Activated CD8-positive, alpha-beta memory T cell treated with anti-CD3 and anti-CD28 coated beads, Interleukin-2, amount 10 ng/mL, durations not matched to agents 7 days and 5 days (primary cell): ENCODE measurements around the gene UGT3A1. TPM values are rescaled to one million over a fixed set of nuclear protein-coding genes. Genes with fewer than 3 reads are reported as not detected.
"Not testable (repeated sequence)": the region's sequence is repeated elsewhere in the genome, so short reads cannot be mapped to it uniquely, and the experiment has no call there.

ENCODE experiments used
- ATAC-seq: fragments of 150-1000 bp; cut with Tn5 transposase; one replicate; pipeline ENCODE4 v1.10.0; 2021; ENCODE audit warnings: moderate library complexity
- CTCF ChIA-PET: fragments of 350-600 bp; sonication (Branson Sonifier 250); formaldehyde crosslinking; loops from one replicate; lab custom pipeline; 2021; ENCODE audit warnings: antibody characterized with exemption; lab: Charles Lee
- DNase-seq: peaks from one replicate; pipeline ENCODE4 v3.0.0-alpha.2; 2020
- H3K27ac Mint-ChIP-seq: one replicate; pipeline ENCODE4 v1.8.0; 2021; ENCODE audit warnings: mild to moderate bottlenecking, mixed read lengths
- H3K27me3 Mint-ChIP-seq: one replicate; pipeline ENCODE4 v1.8.0; 2021; ENCODE audit warnings: mixed read lengths
- H3K36me3 Mint-ChIP-seq: one replicate; pipeline ENCODE4 v1.8.0; 2021; ENCODE audit warnings: mild to moderate bottlenecking, mixed read lengths
- H3K4me1 Mint-ChIP-seq: one replicate; pipeline ENCODE4 v1.8.0; 2021; ENCODE audit warnings: mixed read lengths
- H3K4me3 Mint-ChIP-seq: one replicate; pipeline ENCODE4 v1.8.0; 2021; ENCODE audit warnings: mild to moderate bottlenecking, moderate library complexity, mixed read lengths
- H3K9me3 Mint-ChIP-seq: one replicate; pipeline ENCODE4 v1.8.0; 2022; ENCODE audit warnings: low read depth, mixed read lengths
- total RNA-seq, 2 experiments: library from RNA; stranded (reverse); gene quantifications; one replicate each; pipeline ENCODE4 v1.2.3, GENCODE V29; 2021

UGT3A1 gene, protein sequence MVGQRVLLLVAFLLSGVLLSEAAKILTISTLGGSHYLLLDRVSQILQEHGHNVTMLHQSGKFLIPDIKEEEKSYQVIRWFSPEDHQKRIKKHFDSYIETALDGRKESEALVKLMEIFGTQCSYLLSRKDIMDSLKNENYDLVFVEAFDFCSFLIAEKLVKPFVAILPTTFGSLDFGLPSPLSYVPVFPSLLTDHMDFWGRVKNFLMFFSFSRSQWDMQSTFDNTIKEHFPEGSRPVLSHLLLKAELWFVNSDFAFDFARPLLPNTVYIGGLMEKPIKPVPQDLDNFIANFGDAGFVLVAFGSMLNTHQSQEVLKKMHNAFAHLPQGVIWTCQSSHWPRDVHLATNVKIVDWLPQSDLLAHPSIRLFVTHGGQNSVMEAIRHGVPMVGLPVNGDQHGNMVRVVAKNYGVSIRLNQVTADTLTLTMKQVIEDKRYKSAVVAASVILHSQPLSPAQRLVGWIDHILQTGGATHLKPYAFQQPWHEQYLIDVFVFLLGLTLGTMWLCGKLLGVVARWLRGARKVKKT
- total RNA-seq, result not detected

DNA sequence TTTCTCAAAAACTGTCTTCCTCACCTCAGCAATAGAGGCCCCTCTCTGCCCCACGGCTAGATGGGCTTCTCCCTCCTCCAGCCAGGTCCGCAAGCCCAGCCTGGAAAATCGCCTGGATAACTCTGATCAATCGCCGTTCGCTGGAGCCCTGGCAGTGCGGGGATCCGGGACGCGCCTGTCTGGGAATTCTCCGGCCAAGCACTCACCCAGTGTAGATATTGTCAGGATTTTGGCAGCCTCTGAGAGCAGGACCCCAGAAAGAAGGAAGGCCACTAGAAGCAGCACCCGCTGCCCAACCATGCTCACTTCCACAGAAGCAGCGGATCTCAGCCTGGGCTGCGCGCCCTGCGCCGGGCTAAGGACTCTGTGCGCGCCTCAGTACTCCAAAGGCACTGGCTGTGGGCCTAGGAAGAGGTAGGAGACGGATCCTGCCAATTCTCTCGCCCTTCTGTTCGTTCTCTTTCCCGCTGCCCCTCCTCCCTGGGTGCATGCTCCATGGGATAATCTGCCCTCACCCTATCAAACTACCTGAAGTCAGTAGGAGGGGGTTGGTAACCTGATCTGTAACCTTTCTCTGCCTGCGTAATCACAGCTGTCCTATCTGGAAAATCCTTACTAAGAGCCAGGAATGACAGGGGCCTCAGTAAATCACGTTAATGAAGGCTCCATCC lies at the start of gene UGT3A1:
Gene UGT3A1 (minus strand): TSS at position 450 of the 671 bp plus-strand sequence. CDS start 150 bp downstream, at position 300.
- no peak for DNase-seq
- Mint-ChIP-seq H3K9me3 (no peaks in the 10 kb centered on the region), H3K36me3 (no peaks in the 10 kb centered on the region), H3K27ac (no peak within 1 kb of the TSS), H3K27me3 (peaks cover 34% of the 10 kb centered on the region), H3K4me1 (no peaks in the 10 kb centered on the region), H3K4me3 (no peak within 1 kb of the TSS)
- no peak for ATAC-seq
- CTCF ChIA-PET, result no interaction called here

DNA sequence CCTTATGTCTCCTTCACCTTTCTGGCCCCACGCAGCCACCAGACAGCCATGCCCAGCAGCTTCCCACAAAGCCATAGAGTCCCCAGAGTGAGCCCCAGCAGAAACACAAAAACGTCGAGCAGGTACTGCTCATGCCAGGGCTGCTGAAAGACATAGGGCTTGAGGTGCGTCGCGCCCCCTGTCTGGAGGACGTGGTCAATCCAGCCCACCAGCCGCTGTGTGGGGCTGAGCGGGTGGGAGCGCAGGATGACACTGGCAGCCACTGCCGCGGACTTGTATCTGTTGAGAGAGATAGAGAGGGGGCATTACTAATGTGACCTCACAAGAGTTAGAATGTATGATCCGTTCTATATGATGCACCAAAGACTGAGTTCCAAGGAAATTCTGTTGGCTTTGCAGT lies 44.5 kb upstream of the UGT3A1 start:
- CTCF ChIA-PET, result no interaction called here
- H3K36me3 Mint-ChIP-seq, result no peaks in the 10 kb centered on the region

DNA sequence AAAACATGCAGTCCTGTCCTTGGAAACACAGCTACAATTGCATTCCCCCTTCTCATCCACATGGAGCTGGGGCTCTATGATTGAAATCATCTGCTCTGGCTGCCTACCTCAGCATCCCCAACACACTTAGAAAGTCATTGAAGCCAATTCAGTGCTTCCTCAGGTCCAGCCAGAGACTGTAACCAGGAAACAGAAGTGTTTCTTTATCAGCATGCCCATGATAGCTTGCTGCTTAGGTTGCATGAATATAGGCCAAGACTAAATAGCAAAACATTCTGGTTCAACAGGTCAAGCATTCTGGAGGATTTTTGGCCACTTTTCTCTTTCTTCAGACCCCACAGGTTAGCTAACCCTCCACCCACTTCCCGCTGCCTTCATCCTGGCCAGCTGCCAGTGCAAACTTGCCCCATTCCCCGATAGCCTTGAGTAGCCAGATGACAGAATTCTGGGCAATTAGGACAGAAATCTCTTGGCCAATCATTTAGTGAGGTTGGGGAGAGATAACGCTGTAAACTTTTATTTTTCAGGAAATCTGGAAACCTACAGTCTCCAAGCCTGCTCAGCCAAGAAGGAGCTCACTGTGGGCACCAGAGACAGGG lies 43.4 kb upstream of the UGT3A1 start:
- H3K27ac Mint-ChIP-seq, H3K4me1 Mint-ChIP-seq, CTCF ChIA-PET, H3K27me3 Mint-ChIP-seq, ATAC-seq, H3K9me3 Mint-ChIP-seq, H3K36me3 Mint-ChIP-seq, H3K4me3 Mint-ChIP-seq, DNase-seq: not testable (repeated sequence)

More for the DNA sequence above, 44.5 kb upstream of the UGT3A1 start:
- DNase-seq, result no peak
- Mint-ChIP-seq H3K4me1 (no peaks in the 10 kb centered on the region), H3K9me3 (no peaks in the 10 kb centered on the region), H3K27me3 (peaks cover 8% of the 10 kb centered on the region), H3K27ac (no peak overlapping the region), H3K4me3 (no peak overlapping the region)
- ATAC-seq, result no peak

DNA sequence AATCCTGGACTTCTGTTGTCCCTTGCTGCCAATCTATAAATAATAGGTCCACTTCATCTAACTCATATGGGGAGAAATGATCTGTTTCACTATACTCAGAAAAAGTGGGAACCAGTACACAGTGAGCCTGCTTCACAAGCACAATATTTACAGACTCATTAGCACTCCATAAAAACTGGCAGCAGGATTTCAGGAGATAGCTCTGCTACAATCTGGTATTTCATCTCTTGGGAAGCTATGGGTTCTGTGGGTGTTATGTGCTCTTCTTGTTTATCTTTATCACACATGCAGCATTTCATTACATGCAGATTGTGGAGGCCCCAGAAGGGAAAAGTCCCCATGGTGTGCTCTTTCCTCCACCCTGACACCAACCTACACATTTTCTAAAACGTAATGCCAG lies 42.3 kb upstream of the UGT3A1 start:
- DNase-seq, result no peak
- CTCF ChIA-PET, result no interaction called here

DNA sequence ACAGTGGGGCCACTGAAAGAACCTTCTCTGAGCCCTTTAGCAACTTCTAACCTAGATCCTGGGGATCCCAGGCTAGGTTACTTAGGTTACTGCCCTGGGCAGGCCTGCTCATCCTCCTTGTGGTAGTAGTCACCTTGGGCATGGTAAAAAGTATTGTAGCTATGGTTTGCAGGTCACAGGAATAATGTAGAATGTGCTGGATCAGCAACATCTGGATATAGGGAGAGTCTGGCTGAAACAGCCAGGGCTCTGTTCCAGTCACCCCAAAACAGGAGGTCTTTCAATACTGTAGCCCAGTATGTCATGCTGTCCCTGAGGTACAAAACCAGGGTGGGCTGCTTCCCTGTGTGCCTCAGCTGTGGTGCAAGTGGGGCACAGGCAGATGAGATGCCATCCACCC lies 41.9 kb upstream of the UGT3A1 start:
- ATAC-seq, result no peak
- CTCF ChIA-PET, result no interaction called here
- Mint-ChIP-seq H3K27ac (no peak overlapping the region), H3K36me3 (no peaks in the 10 kb centered on the region), H3K4me3 (no peak overlapping the region), H3K4me1 (no peaks in the 10 kb centered on the region), H3K9me3 (no peaks in the 10 kb centered on the region), H3K27me3 (peaks cover 6% of the 10 kb centered on the region)
- no peak for DNase-seq

More for the DNA sequence above, 42.3 kb upstream of the UGT3A1 start:
- no peaks in the 10 kb centered on the region for H3K36me3 Mint-ChIP-seq
- H3K9me3 Mint-ChIP-seq, result no peaks in the 10 kb centered on the region
- ATAC-seq, result no peak
- H3K4me1 Mint-ChIP-seq, result no peaks in the 10 kb centered on the region
- no peak overlapping the region for H3K27ac Mint-ChIP-seq
- H3K4me3 Mint-ChIP-seq, result no peak overlapping the region
- H3K27me3 Mint-ChIP-seq, result peaks cover 6% of the 10 kb centered on the region

DNA sequence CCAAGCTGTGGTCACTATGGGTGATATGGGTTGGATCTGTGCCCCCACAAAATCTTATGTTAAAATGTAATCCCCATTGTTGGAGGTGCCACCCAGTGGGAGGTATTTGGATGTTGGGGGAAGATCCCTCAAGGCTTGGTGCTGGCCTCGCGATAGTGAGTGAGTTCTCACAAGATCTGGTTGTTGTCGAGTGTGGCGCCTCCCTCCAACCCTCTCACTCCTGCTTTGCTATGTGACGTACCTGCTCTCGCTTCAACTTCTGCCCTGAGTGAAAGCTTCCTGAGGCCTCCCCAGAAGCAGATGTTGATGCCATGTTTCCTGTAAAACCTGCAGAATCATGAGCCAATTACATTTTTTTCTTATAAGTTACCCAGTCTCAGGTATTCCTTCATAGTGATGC lies 40.0 kb upstream of the UGT3A1 start:
- CTCF ChIA-PET, result no interaction called here
- no peak for ATAC-seq
- H3K27me3 Mint-ChIP-seq, result no peaks in the 10 kb centered on the region
- no peak overlapping the region for H3K27ac Mint-ChIP-seq
- no peaks in the 10 kb centered on the region for H3K9me3 Mint-ChIP-seq
- no peaks in the 10 kb centered on the region for H3K36me3 Mint-ChIP-seq
- DNase-seq, result no peak
- no peak overlapping the region for H3K4me3 Mint-ChIP-seq
- H3K4me1 Mint-ChIP-seq, result no peaks in the 10 kb centered on the region

DNA sequence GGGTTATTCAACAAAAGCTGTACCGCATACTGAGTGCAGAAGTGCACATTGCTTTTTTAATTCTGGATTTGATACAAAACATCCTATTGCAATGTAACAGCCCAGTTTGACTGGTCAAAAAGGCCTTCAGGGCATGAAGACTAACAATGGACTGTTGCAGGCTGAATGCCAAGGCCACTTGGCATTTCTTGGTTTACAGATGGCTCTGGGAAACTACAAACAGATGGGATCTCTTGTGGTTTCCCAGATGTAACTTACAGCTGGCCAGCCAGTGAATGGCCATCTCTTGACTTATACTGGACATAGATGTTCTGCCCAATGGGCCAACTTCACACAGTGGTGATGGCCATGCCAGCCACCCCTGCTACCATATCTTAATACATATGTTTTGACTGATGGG lies 38.7 kb upstream of the UGT3A1 start:
- Mint-ChIP-seq H3K9me3 (no peaks in the 10 kb centered on the region), H3K27ac (no peak overlapping the region), H3K27me3 (no peaks in the 10 kb centered on the region), H3K36me3 (no peaks in the 10 kb centered on the region), H3K4me3 (no peak overlapping the region), H3K4me1 (no peaks in the 10 kb centered on the region)
- no peak for ATAC-seq
- CTCF ChIA-PET, result no interaction called here
- no peak for DNase-seq

DNA sequence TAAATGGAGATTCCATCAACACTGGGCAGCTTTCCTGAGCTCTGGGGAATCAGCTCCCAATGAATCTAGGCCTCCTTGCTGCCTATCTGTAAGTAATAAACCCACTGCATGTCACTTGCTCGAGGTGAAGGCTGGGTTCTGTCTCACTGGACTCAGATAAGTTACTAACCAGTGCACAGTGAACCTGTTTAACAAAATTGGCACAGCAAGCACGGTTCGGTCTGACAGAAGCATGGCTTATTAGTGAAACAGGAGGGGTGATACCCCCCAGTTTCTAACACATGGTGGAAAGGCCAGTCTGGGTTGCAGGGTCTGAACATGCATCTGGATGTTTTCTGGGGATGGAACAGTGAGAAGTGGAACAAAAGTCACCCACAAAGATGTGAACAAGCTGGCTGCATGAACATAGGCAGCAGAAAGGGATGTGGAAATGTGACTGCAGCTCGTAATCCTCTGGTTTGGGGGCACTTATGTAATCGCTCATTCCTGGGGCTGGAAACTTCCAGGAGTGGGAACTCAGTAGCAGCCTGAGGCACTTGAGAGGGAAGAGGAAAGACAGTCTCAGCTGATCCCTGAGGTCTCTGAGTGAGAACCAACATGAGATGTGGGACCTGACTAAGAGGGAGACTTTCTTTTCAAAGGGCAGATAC lies 37.8 kb upstream of the UGT3A1 start:
- no peaks in the 10 kb centered on the region for H3K4me1 Mint-ChIP-seq
- ATAC-seq (no peak), DNase-seq (no peak)
- no peaks in the 10 kb centered on the region for H3K36me3 Mint-ChIP-seq
- H3K27ac Mint-ChIP-seq, result no peak overlapping the region
- peaks cover 6% of the 10 kb centered on the region for H3K27me3 Mint-ChIP-seq
- CTCF ChIA-PET, result no interaction called here
- H3K4me3 Mint-ChIP-seq, result no peak overlapping the region
- no peaks in the 10 kb centered on the region for H3K9me3 Mint-ChIP-seq

DNA sequence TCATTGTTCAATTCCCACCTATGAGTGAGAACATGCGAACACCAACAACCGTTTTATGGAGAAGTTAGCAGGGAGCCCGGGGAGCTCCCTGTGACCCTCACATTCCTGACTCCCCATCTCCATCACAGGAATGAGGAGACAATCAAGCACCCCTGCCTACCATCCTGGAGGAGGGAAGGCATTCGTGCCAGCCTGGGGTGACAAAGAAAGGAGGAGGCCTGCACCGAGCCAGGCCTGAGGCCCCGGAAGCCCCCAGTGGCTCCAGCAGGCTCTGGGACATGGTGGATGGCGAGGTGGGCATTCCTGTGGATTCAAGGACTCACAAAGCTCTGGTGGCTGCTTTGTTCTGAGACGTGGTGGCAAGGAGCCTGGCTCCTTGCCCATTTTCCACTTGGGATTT lies 36.5 kb upstream of the UGT3A1 start:
- no peaks in the 10 kb centered on the region for H3K4me1 Mint-ChIP-seq
- peaks cover 11% of the 10 kb centered on the region for H3K27me3 Mint-ChIP-seq
- DNase-seq (no peak), ATAC-seq (no peak)
- no peak overlapping the region for H3K4me3 Mint-ChIP-seq
- no peaks in the 10 kb centered on the region for H3K36me3 Mint-ChIP-seq
- no peaks in the 10 kb centered on the region for H3K9me3 Mint-ChIP-seq
- no peak overlapping the region for H3K27ac Mint-ChIP-seq
- CTCF ChIA-PET, result no interaction called here

DNA sequence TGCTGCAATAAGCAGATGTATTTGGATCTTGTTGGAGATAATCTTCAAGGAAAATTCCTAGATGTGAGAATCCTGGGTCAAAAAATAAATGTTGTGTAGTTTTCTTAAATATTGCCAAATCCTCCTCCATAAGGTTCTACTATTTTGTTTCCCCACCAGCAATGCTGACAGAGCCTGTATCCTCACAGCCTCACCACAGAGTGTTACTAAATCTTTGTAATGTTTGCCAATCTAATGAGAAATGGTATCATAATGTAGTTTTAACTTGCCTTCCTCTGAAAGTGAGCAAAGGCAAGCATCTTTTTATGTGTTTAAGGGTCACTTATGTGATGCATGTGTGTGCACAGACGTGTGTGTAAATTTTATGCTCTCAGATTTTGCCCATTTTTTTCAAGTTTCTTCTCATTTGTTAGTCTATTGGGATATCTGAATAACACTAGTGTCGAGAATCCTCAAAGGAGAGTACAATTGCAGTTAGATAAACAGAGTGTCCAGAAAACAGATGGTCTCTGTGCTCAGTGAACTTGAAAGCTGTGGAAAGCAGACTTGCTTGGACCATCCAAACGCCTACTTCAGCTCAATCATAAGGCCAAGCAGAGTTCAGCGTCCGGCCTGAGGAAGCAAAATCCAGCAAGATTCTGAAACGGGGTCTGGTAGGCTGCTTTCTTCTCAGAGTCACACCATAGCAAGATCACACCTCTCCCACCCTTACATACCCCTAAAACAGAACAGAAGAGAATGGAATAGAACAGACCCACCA lies 35.7 kb upstream of the UGT3A1 start:
- no peaks in the 10 kb centered on the region for H3K36me3 Mint-ChIP-seq

DNA sequence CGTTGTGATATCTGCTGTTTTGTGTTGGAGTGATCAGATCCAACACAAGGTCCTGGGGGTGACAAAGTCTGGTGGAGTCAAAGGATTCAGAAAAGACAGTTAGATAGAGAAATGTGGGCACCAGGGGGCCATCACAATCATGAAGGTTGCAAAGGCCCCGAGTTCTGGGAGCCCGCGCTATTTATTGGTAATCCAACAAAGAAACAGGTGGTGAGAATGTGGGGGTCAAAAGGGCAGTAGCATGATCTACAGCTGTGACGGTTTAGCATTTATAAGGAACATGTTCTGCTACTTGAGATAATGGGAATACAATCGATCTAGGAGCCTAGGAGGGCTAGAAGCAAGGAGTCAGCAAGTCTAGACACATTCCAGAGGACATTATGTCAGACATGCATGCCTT lies 31.1 kb upstream of the UGT3A1 start:
- H3K9me3 Mint-ChIP-seq, H3K36me3 Mint-ChIP-seq, H3K27ac Mint-ChIP-seq, H3K4me1 Mint-ChIP-seq, H3K4me3 Mint-ChIP-seq, DNase-seq, CTCF ChIA-PET, ATAC-seq: not testable (repeated sequence)
- H3K27me3 Mint-ChIP-seq, result peaks cover 24% of the 10 kb centered on the region

More for the DNA sequence above, 35.7 kb upstream of the UGT3A1 start:
- H3K4me1 Mint-ChIP-seq, result no peaks in the 10 kb centered on the region
- no peak overlapping the region for H3K27ac Mint-ChIP-seq
- ATAC-seq (no peak), DNase-seq (no peak)
- H3K4me3 Mint-ChIP-seq, result no peak overlapping the region
- no peaks in the 10 kb centered on the region for H3K9me3 Mint-ChIP-seq
- peaks cover 11% of the 10 kb centered on the region for H3K27me3 Mint-ChIP-seq
- CTCF ChIA-PET, result no interaction called here

DNA sequence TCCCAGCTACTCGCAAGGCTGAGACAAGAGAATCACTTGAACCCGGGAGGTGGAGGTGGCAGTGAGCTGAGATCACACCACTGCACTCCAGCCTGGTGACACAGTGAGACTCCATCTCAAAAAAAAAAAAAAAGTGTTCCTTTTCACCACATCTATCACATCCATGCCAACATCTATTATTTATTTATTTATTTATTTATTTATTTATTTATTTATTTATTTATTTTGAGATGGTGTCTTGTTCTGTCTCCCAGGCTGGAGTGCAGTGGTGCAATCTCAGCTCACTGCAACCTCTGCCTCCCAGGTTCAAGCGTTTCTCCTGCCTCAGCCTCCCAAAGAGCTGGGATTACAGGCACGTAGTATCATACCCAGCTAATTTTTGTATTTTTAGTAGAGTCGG lies 28.4 kb upstream of the UGT3A1 start:
- peaks cover 24% of the 10 kb centered on the region for H3K27me3 Mint-ChIP-seq
- DNase-seq, ATAC-seq, H3K4me1 Mint-ChIP-seq, H3K4me3 Mint-ChIP-seq, H3K9me3 Mint-ChIP-seq, CTCF ChIA-PET, H3K27ac Mint-ChIP-seq, H3K36me3 Mint-ChIP-seq: not testable (repeated sequence)

DNA sequence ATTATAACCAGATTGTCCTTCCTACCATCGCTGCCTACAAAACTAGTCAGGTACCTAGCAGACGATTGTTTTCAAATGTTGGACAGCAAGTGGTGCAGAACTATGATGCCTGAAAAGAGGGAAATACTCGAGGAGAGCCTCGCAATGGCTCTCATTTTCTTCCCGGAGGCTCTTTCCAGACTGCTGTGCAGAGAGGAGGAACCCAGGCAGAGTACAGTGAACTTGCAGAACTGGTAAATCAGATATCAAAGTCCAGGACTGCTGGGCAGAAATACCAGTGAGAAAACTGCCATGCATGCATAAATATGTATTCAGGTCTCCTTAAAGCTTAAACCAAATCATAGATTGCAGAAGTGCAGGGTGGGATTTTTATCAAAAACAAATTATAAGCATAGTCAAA lies 26.4 kb upstream of the UGT3A1 start:
- H3K36me3 Mint-ChIP-seq, result no peaks in the 10 kb centered on the region
- ATAC-seq, result no peak
- peaks cover 14% of the 10 kb centered on the region for H3K27me3 Mint-ChIP-seq
- no peaks in the 10 kb centered on the region for H3K4me1 Mint-ChIP-seq
- no peak for DNase-seq
- CTCF ChIA-PET, result no interaction called here
- H3K4me3 Mint-ChIP-seq, result no peak overlapping the region
- H3K9me3 Mint-ChIP-seq, result peaks cover 5% of the 10 kb centered on the region
- H3K27ac Mint-ChIP-seq, result no peak overlapping the region
